GM19328 (cell line): ENCODE data around the gene BEST3.
"Not testable (repeated sequence)": the region's sequence is repeated elsewhere in the genome, so short reads cannot be mapped to it uniquely, and the experiment has no call there.

Experiments used
- ATAC-seq: cut with Tn5 transposase; IDR thresholded peaks from one replicate; pipeline ENCODE4 v1.9.1; 2021; ENCODE audit warnings: mild to moderate bottlenecking, moderate library complexity; ENCODE audit not compliant: unreplicated experiment

The BEST3 gene

DNA sequence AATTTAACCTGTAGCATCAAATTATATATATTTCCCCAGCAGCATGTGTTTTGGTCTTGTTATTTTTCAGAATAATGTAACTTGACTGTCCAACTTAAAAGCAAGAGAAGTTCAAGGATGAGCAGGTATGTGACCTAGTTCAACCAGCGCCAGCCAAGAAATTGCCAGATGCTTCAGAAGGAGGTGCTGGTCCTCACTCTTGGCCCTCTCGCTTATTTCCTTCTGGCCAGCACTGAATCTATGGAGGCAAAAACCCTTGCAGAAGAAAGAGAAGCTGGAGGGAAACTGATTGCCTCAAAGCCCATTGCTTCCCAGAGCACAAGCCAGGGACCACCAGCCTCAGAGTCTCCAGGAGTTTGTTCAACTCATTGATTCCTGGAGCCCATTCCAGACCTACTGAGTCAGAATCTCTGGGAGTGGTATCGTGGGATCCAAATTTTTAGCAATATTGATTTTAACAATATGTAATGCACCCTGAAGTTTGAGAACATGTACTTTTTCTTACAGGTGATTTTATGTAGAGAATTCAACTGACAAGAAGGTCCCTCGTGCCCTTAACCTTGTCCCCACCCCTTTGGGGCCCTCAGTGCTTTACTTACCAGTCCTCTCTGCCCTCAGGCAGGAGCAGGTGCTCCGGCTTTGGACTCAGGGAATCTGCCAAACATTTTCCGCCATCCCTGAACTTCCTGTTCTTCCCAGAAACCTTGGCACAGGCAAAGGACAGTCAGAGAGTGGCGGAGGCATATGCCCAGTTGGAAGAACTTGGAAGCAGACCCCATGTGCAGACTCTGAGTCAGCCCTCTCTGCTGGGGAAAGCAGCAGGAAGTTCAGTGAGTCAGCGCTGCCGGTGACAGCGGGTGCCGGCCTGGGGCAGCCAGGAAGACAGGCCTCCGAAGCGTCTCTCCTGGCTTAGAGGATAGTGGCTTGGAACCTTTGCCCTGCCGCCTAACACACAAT is 10.4 kb downstream of the BEST3 start:
- ATAC-seq, result no peak

DNA sequence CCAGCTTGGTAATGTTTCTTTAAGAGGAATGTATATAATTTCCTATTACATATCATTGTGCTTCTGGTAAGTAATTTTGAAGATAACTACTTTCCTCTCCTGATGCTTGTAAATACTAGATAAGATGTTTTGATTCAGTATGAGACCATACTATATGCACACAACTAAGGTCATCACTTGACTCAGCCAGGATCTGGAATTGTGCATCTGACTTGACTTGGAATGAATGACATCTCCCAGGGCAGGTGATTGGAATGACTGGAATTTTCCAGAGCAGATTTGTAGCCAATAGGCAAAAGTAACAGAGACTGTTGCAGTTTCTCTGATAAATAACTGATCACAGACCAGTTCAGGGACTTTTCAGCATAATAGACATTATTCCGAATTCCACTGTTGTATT is 11.1 kb downstream of the BEST3 start:
- no peak for ATAC-seq

DNA sequence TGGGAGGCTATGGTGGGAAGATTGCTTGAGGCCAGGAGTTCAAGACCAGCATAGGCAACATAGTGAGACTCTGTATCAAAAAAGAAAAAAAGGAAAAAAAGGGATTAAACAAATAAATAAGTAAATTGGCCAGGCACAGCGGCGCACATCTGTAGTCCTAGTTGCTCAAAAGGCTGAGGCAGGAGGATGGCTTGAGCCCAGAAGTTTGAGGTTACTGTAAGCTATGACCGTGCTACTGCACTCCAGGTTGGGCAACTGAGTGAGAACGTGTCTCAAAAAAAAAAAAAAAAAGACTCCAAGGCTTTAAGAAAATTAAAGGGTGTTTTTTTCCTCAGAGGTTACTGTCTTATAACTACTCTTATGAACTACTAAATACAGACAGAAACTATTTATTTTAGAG is 11.7 kb downstream of the BEST3 start:
- no peak for ATAC-seq

DNA sequence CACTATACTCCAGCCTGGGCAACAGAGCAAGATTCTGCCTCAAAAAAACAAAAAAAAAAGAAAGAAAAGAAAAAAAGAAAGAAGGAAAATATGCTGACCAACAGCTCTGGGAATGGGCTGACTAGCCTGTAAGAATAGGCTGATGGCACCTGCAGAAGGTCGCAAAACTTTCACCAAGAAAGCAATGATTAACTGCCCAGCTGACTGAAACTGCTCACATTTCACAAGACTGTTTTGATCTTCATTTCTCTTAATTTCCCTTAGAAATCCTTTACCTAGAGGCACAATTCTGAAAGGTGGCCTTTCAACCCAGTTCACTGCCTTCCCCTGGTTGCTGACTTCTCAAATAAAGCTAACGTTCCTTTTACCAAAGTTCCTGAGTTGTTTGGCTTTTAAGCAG is 12.4 kb downstream of the BEST3 start:
- ATAC-seq, result no peak

DNA sequence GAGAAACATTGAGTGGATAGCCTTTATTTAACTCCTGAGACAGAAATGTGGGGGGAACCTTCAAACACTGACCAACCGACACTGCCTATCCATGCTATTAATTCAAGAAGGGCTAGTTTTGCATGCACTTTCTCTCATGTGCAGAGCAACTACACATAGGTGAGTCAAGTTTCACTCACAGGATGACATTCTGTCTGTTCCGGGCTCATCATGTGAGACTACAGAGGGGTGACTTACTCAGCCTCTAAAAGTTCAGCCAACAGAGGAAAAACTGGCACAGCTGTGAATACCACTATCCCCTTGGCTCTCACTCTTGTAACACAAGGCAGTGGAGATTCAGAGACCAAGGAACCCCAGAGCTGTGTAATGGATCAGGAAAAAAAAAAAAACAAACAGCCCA is 13.3 kb downstream of the BEST3 start:
- no peak for ATAC-seq

DNA sequence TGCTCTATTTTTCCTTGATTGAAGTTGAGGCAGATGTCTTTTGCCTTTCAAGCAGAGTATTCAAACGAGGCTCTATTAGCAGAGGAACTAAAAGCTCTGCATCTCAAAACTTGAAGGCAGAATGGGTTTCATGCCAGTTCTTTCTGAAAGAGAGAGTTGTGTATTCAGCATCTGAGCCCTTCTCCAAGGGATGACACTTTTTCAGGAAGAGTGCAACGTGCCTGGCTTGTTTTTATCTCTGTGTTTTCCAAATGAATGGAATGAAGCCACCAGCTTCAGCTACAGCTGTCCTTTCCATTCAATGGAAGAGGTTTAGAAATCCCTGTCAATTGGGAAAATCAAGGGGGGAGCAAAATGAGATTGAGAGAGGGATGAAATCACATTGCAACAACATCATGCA is 14.6 kb downstream of the BEST3 start:
- ATAC-seq, result no peak

DNA sequence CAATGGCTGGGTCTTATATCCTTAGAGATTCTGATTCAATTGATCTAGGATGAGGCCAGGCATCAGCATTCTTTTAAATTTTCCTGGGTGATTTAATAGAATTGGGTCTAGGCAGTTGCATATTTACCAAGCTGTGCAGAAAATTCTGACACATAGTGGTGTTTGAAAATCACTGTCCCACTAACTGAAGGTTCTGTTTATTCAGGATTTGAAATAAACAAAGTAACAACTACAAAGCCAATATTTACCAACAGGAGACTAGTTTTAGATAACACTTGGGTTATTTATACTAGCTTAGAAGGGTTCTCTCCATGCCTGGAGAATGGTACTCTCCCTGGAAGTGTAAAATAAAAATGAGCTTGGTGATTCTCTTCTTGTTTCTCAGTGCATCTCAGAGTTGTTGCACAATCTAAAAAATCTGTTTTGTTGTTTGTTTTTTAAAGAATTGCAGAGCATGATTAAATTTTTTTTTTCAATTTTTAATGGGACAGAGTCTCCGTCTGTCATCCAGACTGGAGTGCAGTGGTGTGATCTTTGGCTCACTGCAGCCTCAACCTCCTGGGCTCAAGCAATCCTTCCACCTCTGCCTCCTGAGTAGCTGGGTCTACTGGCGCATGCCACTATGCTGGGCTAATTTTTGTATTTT is 16.9 kb downstream of the BEST3 start:
- no peak for ATAC-seq

DNA sequence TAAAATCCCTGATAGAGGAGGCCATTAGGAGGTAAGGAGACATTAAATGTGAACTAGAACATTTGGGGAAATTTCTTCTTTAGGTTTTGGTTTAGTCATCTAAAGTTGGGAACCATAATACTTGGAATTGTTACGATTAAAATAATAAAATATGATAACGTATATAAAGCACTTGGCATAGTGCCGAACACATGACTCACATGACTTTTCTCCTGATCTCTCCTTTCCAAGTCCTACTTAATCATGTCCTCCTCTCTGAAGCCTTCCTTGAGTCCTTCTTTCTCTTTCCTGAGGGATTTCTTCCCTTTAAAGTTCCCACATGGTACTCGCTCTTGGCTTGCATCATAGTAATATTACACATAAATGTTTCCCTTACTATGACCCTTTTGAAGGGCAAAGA is 20.0 kb downstream of the BEST3 start:
- ATAC-seq, result no peak

DNA sequence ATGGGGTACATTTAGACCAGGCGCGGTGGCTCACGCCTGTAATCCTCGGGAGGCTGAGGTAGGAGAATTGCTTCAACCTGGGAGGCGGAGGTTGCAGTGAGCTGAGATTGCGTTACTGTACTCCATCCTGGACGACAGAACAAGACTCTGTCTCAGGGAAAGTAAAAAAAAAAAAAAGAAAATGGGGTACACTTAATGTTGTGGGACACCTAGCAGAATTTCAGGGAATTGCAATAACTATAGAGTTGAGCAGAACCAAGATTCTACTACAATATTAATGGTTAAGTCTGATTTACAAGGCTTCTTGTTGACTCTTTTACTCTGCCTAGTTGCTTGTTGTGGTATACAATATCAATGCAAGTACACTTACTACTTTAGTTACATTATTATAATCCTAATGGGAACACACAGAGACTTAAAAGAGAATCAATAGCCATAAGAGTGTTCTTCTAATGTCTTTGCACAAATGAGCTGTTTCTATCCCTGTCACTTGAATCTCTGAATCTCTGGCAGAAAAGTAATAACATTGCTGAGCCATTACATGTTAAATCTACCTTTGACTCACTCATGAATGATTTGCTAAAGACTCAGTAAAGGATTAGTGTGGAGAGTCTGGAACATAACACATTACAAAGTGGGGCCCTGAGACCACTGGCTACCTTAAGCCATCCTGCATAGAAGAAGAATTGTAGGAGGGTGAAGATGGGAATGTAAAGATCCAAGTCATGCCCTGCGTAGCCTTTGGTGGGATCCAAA is 22.7 kb downstream of the BEST3 start:
- no peak for ATAC-seq

DNA sequence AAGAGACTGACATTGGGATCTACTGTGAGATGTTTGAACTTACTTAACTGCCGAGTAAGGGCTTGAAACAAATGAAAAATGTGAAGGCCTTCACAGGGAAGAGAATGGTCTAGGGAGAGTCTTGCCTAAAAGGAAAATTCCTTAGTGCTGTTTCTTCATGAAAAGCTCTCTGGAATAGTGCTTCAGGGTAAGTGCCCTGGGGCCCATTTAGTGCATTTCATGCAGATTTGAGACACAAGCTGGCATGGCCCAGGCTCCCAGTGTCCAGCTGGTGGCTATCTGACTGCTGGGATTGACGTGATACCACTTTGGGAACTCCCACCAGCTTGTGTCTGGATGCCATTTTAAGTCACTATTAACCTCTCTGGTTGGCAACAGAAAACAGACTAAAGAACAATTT is 26.9 kb downstream of the BEST3 start:
- no peak for ATAC-seq

DNA sequence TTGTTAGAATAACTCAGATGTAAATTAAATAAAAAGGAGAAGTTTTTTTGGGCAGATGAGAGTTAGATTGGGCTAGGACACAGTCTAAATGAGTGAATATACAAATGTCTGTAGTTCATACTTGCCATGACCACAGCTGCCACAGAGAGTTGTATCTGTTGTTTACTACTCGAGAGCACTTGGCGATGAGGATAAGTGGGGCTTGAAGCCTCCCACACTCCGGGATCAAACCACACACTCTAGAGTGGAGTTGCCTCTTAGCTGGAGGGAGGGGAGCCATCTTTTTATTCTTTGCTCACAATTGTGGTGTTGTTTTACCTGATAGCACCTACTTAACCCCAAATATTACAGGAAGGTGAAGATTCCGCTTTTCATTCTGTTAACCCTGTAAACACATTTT is 27.5 kb downstream of the BEST3 start:
- ATAC-seq, result no peak

DNA sequence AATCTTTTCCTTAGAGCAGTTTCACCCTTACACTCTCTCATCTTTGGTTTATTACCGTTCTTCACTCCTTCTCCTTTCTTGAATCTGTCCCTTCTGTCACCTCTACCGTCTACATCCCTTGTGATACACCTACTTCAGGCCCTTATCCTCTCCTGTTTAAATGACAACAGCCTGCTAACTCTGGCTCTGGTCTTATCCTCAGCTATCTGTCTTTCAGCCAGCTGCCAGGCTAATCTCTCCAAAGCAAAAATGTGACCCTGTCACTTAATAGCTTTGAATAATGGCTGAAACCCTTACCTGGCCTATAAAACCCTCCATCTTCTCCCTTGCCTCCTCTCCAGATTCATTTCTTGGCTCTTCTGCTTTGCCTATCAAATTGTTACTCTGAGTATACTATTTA is 32.3 kb downstream of the BEST3 start:
- no peak for ATAC-seq

DNA sequence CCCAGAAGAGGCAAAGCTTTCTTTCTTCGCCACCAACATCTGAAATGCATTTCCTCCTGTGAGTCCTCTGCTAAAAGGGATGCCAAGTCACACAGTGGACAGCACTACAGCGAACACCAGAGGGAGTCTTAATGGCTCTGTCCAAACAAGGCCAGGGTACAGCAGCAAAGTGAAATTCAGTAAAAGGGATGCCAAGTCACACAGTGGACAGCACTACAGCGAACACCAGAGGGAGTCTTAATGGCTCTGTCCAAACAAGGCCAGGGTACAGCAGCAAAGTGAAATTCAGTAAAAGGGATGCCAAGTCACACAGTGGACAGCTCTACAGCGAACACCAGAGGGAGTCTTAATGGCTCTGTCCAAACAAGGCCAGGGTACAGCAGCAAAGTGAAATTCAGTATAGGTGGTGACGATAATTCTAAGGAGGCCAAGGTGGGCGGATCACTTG is 34.1 kb downstream of the BEST3 start:
- ATAC-seq, result not testable (repeated sequence)

DNA sequence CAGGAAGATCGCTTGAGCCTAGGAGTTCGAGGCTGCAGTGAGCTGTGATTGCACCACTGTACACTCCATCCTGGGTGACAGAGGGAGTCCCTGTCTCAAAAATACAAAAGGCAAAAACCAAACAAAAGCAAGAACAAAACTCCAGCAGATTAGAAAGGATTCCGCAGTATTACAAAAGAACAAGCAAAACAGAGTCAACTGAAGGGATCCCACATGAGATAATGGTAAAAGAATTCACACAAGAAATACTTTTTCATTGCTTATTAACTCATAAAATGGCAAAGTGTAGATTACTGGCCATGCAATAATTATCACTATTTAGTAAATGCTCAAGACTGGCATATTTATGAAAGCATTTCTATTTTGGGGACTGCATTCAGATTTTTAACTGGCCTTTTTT is 35.4 kb downstream of the BEST3 start:
- no peak for ATAC-seq

DNA sequence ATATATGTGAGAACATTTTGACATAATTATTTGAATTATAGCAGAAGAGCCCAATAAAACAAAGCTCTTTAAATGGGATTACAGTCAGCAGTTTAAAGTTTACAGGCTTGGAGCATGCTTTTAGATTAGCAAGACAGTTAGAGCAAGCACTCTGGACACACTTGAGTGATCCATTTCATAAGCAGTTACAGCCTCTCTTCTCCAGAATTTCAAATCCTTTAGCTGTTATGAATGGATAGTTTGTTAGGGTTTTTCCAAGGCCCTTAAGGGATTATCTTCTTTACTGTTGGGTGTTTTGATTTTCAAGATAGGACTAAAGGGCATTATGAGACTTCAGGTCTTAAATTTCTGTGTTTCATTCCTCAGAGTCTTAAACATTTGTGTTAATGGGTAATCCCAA is 36.3 kb downstream of the BEST3 start:
- no peak for ATAC-seq

DNA sequence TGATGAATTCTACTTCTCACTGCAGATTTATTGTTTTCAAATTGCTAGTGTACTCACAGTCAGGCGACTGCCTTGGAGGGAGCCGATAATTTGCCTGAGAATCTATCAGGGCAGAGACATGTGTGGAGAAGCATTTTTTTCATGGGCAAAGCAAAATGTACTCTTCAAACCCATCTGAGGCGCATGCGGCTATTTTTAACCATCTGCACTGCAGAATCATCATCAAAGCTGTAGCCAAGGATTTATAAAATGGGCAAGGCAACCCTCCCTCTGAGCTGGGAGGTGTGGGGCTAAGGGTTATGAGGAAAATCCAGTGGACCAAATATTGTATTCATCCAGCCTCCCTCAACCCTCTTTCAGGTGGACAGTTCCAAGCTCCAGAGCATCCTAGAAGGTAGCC is 37.7 kb downstream of the BEST3 start:
- ATAC-seq, result no peak

DNA sequence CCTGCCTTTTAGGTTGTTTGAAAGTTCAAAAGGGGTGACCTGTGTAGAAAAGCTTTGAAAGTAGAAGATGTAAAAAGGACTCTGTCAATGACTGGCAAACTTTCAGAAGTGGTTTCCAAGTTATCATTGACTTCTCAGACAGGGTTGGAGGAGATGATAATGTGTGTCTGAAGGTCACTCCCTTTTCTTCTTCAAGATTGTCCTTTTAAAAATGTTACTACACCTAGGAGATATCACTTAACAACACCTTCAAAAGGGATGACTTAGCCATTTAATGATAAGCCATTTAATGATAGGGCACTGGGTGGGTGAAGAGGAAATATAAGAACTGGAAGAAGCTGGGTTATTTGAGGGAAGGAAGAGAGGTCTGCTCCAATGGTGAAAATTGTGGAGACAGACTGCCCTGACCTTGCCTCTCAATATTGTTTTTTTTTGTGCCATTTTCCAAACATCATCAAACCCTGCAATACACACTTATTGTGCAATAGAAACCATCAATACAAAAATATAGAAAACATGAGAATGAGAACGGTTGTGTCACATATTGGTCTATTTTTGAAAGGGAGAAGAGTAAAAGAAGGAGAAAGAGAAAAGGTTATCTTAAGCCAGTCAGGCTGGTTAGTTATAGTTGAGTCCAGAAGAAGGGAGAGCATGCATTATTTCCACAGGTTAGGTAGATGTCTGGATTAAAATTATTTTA is 38.8 kb downstream of the BEST3 start:
- no peak for ATAC-seq

DNA sequence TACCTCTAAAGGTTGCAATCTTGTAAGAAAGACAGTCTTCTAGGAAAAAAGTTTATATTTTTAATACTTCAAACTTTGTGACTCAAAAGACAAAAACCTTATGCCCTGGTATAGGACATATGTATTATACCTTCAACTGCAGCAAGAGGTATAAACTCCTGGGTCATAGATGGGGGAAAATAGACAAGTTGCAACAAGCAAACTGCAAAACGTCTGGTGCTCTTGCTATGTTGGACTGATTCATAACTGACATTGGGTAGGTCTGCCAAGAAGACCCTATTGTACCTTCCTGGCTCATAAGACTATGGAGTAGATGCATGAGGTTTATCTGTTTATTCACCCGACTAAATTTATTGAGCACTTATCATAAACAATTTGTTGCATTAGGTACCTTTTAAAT is 40.9 kb downstream of the BEST3 start:
- no peak for ATAC-seq

DNA sequence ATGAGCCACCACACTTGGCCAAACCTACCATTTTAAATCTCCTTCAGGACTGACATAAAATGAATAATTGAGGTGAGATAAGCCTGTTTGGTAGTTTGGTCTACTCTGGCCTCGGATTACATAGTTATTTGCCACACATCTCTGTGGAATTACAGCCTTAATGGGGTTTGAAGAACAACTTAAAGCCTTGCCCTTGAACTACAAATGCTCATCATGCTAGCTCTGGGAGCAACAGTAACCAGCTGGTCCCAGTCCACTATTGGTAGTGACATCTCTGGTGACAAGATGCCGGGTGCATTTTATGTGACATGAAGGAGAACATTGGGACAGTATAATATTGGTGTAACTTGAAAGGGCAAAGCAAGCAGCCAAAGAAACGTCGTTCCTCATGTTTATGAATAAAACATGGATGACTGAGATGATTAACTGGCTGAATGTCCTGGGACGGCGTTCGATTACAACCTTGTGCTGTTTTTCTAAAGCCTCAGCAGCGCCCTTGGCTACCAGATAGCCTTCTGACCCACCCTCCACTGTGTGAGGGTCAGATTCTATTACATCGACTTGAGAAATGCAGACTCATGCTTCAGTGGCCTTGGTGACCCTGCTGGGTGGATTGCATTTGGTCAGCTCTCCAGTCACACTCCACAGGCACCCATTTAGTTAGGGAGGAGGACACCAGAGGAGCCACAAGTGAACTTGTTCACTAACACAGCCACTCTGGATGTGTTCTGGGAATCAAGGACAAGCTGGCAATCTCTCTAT is 41.5 kb downstream of the BEST3 start:
- ATAC-seq, result no peak

DNA sequence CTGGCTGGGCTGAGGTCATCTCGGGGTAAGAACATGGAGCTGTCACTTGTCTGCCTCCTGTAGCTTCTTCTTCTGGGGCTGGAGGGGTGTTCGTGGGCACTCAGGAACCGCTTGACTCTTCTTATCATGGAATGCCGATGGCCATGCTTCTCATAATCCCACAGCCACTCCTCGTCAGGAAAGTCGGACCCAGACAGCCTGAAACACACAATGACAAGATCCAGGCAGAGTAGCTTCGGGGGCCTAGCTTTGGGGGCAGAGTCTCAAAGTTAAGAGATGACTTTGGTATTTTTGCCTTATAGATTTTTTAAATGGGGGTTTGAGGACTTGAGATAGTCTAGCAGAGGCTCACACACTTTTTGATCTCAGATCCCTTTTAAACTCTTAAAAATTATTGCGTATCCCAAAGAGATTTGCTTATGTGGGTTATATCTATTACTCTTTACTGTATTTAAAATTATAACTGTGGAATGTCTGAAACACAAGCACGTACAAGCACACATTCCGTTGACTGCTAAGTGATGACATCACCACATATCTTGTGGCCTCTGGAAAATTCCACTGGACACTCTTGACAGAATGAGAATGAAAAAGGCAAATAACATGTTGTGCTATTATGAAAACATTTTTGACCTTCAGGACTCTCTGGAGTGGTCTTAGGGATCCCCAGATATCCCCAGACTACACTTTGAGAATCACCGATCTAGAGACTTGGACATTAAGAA is 43.3 kb downstream of the BEST3 start:
- ATAC-seq, result no peak
